ENCODE data around the gene LRRC61.

LRRC61 gene

DNA sequence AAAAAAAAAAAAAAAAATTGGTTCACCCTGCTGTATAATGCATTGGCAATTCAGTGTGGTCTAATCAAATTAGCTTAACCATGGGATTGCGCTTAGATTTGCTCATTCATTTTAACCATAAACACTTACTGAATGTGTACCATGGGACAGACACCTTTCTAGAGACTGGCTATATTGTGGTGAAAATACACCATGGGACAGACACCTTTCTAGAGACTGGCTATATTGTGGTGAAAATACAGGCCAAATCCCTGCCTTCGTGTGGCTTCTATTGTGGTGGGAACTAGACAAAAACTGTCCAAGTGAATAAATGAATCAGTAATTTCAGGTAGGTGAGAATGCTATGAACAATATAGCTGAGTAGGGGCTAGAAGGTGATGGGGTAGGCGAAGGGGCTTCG lies 35.3 kb downstream of the LRRC61 start:
- no peak for DNase-seq

DNA sequence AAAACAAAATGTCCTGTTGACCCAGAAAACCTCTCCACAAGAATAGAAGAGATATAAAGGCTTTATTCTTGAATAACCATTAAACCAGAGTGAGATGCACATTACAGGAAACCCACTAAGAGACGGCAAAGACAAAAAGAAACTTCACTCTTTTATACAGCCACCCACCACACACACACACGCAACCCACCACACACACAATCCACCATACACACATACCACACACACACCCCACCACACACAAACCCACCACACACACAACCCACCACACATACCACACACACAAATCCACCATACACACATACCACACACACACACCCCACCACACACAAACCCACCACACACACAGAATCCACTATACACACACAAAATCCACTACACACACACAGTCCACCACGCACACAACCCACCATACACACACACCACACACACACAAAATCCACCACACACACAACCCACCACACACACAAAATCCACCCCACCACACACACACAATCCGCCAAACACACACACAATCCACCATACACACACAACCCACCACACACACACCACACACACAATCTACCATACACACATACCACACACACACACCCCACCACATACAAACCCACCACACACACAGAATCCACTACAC lies 36.0 kb downstream of the LRRC61 start:
- no peak for DNase-seq

DNA sequence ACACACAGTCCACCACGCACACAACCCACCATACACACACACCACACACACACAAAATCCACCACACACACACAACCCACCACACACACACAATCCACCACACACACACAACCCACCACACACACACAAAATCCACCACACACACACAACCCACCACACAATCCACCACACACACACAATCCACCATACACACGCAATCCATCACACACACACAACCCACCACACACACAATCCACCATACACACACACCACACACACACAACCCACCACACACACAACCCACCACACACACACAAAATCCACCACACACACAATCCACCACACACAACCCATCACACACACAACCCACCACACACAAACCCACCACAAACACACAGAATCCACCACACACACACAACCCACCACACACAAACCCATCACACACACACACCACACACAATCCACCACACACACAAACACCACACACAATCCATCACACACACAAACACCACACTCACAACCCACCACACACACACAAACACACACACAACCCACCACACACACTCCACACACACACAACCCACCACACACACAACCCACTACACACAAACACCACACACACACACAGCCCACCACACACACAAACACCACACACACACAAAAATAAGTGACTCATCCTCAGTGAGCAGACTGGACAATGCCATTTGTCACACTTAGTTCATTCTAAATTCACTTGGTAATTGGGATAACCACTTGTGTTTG lies 36.6 kb downstream of the LRRC61 start:
- DNase-seq: no peak

DNA sequence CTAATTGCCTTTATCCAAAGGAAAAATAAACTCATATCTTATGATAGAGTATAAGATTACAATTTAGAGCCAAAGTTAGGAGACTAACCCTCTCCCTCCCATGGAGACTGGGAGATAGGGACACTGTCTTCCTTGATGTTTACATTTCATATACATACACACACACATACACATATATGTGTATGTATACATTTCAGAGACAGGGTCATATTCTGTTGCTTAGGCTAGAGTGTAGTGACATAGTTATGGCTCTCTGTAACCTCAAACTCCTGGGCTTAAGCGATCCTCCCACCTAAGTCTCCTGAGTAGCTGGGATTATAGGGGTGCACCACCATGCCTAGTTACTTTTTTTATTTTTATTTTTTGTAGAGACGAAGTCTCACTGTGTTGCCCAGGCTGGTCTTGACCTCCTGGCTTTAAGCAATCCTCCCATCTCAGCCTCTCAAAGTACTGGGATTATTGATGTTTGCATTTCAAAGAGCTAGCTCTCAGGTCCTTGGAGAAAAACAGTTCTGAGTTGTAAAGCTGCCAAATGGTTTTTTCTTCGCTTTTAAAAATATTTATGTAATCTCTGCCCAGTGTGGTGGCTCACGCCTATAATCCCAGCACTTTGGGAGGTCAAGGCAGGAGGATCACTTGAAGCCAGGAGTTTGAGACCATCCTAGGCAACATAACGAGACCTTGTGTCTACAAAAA lies 37.4 kb downstream of the LRRC61 start:
- DNase-seq: no peak

DNA sequence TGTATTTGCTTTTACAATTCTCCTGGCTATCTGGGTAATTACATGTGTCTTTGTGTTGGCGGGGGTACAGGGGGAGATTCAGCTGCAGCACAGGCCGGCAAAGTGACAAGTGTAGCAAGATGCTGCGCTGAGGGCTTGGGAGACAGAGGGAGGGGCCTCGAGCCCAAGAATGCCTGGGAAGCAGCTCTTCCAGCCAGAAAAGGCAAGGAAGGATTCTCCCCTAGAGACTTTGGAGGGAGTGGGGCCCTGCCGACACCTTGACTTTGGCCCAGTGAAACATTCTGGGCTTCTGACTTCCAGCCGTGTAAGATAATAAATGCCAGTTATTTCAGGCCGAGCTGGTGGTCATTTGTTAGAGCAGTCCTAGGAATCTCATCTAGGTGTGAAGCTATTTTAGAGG lies 38.2 kb downstream of the LRRC61 start:
- DNase-seq: peak; percentile 53

DNA sequence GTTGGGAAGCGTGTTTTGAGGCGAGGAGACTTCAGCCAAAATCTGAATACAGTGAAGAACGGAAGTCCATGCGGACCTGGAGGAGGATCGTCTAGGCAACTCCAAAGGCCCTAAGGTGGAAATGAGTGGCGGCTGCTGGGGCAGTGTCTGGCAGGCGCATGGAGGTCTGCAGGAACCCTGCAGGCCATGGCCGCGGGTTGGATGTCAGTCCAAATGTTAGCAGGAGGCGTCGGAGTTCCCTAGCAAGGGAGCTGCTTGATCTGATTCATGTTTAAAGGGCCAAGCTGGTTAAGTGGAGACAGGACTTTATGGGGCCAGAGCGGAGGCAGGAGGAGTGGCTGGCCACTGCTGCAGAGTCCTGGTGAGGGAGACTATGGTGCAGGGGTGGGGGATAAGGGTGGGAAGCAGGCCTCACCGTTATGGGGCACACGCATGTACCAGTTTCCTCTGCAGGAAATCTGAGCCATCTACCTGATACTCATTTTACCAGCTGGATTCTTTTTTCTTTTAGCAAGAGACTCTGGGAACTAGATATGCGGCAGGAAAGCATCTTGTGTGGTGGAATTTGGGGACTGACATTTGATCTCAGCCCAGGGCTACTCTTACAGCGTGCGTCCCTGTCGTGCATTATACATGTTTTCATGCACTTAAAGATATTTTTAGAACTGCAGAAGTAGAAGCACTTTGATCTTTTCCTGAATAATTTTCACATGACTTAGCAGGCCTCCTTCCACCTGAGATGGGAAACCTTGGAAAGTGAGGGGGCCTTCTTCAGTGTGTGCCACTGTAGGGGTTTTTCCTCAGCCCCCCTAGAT lies 38.9 kb downstream of the LRRC61 start:
- DNase-seq: no peak

DNA sequence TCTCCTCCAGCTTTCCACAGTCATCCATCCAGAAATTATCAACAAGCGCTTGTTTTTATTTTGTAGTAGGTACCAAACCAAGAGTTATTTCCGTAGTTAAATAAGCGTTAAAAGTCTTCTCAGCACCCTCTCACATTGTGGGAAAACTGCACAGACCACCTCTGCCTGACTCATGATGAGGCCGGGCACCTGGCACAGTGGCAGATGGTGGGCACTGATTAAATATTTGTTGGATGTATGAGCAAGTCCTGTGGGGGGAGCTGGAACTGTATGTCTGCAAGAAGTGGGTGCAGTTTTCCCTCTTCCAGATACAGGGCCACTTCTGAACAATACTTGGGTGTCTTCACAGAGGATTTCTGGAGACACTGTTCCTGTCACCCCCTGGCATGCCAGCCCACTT lies 40.2 kb downstream of the LRRC61 start:
- DNase-seq: no peak

DNA sequence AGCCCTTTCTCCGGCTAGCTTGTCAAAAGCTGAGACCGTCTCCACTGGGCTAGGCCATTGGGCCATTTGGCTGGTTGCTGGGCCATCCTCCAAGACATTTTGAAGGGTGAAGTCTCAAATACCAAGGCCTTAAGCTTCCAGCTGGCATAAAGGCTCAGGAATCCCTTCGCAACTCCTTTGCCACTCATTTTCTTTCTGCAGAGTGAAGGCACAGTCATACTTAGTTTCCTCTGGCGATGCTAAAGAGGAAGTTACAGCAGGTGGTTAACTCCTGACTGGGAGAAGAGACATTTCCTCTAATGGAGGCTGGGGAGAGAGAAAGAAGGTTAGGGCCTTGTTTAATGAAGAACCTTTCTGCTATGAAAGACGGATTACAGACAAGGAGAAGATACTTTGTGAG lies 40.7 kb downstream of the LRRC61 start:
- DNase-seq: no peak

DNA sequence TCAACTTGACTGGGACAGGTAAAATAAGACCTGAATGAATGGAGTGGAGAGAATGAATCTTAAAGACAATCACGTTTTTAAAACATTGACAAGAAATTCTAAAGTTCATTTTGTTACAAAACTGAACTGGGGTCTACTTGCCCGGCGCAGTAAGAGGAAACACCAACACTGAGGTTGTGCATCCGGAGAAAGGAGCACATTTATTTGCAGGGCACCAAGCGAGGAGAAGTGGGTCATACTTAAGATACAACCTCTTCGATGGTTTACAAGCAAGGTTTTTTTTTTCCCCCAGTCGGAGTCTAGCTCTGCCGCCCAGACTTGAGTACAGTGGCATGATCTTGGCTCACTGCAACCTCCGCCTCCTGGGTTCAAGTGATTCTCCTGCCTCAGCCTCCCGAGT lies 42.0 kb downstream of the LRRC61 start:
- no peak for DNase-seq

DNA sequence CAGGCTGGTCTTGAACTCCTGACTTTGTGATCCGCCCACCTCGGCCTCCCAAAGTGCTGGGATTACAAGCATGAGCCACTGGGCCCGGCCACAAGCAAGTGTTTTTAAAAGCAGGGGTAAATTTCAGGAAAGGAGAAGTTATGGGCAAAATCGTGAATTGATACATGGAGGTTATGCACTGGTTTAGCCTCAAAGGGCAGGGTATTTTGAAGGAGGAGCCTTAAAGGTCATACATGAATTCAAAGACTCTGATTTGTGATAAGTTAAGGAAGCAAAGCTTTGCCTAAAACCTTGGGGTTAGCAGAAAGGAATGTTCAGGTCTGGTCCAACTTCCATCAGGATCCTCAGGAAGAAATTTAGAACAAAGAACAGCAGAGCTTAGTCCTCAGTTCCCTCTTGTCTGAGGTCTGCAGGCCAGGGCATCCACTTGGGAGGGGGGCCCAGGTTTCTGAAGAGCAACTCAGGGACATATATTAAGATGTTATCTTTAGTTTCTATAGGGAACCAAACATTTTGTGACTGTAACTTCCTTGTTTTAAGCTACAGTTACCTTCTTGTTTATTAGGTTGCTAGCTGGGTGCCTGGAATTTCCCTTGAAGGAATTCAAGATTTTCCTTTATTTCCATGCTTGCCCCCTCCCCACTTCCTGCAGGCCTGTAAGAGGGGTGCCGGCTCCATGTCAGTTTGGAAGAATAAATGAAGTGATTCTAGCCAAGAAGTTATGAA lies 42.7 kb downstream of the LRRC61 start:
- no peak for DNase-seq

DNA sequence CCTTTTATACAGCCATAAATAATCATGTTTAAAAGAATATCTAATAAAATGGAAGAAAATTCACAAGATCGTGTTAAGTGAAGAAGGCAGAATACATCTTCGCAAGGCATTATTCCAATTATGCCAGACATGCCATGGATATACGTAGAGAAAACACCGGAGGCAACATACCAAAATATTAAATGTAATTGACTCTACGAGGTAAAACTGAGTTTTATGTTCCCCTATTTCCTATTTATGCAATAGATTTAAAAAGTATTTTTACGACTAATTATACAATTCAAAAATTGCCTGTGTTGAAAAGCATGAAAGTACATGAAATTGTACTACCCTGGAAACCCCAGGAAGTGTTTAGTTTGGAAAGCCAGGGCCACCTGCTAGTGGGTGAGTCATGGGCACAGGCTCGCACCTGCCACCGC lies 44.5 kb downstream of the LRRC61 start:
- DNase-seq: no peak

DNA sequence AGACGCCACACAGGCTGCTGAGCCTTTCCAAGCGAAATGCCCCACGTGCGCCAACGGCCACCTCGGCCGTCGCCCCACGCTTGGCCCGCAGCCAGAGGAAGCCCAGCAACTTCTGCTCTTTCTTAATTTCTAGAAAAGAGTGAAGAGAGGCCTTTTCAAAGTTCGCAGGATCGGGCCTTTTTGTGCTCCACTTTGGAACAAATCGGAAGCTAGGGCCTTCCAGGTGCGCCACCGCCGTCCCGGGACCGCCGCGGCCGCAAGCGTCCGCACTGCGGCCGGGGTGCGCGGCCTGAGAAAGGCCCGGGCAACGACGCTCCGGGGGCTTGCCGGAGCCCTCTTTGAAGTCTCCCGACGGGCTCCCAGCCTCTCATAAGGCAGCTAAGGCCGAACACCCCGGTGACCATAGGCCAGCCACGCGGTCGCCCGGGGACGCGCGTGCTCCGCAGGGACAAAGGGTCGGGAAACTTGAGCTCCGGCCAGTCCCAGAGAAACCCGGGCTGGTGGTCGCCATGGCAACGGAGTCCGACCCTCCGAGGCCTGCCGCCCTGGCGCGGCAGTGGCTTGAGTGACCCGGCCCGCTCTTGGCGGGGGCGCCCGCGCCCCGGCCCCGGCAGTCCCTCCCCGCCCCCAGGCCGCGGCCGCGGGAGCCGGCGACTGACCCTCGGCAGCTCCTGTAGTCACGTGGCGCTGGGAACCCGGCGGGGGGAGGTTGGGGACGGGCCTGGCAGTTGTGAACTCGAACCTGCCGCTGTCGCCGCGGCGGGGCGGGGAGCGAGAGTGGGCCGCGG lies 45.1 kb downstream of the LRRC61 start, which contains the start of gene REPIN1:
Gene REPIN1 (plus strand): TSS at position 727 of the 788 bp plus-strand sequence. CDS start 890 bp downstream, outside the sequence.
- DNase-seq: peak; percentile 96

DNA sequence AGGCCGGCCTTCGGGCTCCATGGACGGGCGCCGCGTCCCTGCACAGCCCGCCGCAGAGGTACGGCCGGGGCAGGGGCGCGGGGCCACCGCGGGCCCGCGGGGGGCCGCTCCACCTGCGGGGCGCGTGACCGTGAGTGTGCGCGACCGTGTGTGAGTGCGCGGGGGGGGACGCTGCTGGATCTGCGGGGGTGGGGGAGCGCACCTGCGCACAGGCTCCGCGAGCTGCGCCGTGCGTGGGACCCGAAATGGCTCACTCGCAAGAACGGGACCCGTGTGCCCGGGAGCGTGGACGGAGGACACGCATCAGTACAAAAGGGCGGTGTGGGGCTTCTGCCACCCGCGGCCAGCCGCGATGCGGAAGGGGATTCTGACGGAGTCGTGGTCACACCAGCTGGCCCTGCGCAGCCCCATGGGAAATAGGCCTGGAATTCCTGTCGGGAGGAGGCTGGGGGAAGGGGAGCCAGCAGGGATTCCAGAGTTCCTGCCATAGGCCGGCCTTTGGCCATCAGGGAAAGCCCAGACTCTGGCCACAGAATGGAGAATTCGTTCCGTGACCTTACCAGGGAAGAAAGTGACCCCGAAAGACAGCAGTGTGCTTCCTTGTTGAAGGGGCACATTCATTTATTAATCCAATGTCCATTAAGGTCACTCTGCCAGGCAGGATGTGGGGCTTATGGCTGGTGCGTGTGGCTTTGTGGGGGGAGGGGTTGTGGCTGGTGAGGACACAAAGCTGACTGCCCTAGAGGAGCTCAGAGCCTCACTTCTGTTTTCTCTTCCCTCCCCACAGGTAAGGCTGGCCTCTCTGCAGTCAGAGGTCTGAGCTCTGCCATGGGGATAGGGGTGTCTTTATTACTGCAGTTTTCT lies 46.0 kb downstream of the LRRC61 start:
- DNase-seq: peak; percentile 92

DNA sequence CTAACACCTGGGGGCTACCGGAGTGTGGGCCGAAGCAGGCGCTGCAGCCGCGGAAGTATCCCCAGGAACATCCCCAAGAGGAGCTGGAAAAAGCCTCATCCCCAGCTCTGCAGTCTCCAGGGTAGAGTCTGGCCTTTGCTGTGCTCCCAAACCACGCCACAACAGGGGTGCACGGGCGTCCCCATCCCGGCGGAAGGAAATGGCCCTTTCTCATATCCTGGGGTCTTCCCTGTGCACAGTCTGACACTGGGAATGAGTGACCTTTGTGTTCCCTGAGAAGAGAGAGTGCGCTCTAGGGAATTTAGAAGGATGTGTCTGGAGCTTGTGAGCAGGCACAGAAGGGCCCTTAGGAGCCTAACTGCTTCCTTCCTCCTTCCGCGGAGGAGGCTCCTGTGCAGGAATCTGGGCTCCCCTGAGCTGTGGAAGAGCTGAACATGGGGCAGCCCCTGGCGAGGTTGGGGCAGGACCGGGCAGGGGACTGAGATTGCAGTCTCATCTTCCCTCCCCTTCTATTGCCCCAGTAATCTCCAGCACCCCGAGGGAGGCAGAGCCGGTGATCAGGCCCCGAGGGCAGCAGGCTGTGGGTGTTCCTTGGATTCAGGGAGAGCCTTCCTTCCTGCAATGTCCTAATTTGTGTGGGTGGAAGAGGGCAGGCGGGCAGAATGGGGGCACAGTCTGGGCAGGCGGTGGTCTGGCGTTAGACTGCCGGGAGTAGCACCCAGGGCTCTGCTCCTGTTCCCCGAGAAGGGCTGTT lies 46.8 kb downstream of the LRRC61 start:
- peak; percentile 45 for DNase-seq

DNA sequence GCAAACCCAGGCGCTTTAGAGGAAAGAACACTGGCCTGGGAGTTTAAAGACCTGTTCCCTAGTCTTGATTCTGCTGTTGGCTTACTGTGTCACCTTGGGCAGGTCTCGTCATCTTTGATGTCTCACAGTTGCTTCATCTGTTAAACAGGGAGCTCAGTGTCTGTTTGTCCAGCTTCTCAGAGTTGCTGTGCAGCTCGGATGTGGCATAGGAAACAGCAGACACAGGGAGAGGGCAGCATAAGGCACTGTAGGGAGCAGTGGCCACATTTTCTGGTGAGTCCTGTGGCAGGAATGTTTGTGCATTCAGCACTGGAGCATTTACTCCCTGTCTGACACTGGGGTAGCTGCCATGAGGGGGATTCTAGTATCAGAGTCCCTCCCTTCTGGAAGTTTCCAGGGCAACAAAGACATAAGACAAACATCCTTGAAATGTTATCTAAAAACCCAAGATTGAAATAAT lies 47.5 kb downstream of the LRRC61 start:
- no peak for DNase-seq

DNA sequence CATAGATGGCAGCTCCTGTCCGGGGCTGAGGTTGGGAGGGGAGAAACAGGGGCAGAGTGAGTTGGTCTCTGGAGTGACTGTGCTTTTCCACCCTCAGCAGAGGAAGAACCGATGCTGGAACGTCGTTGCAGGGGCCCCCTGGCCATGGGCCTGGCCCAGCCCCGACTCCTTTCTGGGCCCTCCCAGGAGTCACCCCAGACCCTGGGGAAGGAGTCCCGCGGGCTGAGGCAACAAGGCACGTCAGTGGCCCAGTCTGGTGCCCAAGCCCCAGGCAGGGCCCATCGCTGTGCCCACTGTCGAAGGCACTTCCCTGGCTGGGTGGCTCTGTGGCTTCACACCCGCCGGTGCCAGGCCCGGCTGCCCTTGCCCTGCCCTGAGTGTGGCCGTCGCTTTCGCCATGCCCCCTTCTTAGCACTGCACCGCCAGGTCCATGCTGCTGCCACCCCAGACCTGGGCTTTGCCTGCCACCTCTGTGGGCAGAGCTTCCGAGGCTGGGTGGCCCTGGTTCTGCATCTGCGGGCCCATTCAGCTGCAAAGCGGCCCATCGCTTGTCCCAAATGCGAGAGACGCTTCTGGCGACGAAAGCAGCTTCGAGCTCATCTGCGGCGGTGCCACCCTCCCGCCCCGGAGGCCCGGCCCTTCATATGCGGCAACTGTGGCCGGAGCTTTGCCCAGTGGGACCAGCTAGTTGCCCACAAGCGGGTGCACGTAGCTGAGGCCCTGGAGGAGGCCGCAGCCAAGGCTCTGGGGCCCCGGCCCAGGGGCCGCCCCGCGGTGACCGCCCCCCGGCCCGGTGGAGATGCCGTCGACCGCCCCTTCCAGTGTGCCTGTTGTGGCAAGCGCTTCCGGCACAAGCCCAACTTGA lies 48.2 kb downstream of the LRRC61 start:
- DNase-seq: no peak

DNA sequence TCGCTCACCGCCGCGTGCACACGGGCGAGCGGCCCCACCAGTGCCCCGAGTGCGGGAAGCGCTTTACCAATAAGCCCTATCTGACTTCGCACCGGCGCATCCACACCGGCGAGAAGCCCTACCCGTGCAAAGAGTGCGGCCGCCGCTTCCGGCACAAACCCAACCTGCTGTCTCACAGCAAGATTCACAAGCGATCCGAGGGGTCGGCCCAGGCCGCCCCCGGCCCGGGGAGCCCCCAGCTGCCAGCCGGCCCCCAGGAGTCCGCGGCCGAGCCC lies 48.8 kb downstream of the LRRC61 start:
- no peak for DNase-seq

DNA sequence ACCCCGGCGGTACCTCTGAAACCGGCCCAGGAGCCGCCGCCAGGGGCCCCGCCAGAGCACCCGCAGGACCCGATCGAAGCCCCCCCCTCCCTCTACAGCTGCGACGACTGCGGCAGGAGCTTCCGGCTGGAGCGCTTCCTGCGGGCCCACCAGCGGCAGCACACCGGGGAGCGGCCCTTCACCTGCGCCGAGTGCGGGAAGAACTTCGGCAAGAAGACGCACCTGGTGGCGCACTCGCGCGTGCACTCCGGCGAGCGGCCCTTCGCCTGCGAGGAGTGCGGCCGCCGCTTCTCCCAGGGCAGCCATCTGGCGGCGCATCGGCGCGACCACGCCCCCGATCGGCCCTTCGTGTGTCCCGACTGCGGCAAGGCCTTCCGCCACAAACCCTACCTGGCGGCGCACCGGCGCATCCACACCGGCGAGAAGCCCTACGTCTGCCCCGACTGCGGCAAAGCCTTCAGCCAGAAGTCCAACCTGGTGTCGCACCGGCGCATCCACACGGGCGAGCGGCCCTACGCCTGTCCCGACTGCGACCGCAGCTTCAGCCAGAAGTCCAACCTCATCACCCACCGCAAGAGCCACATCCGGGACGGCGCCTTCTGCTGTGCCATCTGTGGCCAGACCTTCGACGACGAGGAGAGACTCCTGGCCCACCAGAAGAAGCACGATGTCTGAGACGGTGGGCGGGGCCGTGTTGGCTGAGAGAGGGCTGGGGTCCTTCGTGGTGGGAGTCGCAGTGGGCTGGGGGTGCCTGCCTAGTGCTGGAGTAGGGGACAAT lies 49.3 kb downstream of the LRRC61 start:
- no peak for DNase-seq

All from eye (tissue), 1 donor.